Measurements from ENCODE around the gene MTCL3.
"Not testable (repeated sequence)": the region's sequence is repeated elsewhere in the genome, so short reads cannot be mapped to it uniquely, and the experiment has no call there.

DNA sequence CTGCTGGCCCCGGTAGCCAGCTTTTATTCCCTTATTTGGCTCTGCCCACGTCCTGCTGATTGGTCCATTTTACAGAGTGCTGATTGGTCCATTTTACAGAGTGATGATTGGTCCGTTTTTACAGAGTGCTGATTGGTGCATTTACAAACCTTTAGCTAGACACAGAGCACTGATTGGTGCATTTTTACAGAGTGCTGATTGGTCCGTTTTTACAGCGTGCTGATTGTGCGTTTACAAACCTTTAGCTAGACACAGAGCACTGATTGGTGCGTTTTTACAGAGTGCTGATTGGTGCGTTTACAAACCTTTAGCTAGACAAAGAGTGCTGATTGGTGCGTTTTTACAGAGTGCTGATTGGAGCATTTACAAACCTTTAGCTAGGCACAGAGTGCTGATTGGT lies 90.6 kb downstream of the MTCL3 start:
- TF ChIP-seq, protein P1, sequence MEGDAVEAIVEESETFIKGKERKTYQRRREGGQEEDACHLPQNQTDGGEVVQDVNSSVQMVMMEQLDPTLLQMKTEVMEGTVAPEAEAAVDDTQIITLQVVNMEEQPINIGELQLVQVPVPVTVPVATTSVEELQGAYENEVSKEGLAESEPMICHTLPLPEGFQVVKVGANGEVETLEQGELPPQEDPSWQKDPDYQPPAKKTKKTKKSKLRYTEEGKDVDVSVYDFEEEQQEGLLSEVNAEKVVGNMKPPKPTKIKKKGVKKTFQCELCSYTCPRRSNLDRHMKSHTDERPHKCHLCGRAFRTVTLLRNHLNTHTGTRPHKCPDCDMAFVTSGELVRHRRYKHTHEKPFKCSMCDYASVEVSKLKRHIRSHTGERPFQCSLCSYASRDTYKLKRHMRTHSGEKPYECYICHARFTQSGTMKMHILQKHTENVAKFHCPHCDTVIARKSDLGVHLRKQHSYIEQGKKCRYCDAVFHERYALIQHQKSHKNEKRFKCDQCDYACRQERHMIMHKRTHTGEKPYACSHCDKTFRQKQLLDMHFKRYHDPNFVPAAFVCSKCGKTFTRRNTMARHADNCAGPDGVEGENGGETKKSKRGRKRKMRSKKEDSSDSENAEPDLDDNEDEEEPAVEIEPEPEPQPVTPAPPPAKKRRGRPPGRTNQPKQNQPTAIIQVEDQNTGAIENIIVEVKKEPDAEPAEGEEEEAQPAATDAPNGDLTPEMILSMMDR (IDR thresholded peaks at IDR 0.05) = not testable (repeated sequence)
- TF ChIP-seq POLR2A (IDR thresholded peaks at IDR 0.05; ENCODE audit: low read depth); POLR2AphosphoS5 (IDR thresholded peaks at IDR 0.05): not testable (repeated sequence)

Data from esophagus muscularis mucosa (tissue), 3 donors.